MM.1S (cell line): ENCODE data around the gene DPYSL5.

Source experiments
- EZH2 ChIP-seq: fragments of 300-600 bp; sonication (generic); optimal IDR thresholded peaks from 2 replicates; pipeline ENCODE3; 2017; ENCODE audit warnings: low read depth, mild to moderate bottlenecking, antibody characterized with exemption, low read length, mixed read lengths
- EZH2phosphoT487 ChIP-seq: fragments of 300-600 bp; sonication (generic); IDR thresholded peaks from 2 replicates; pipeline ENCODE4 v1.6.1; 2018; ENCODE audit warnings: antibody characterized with exemption, low read length
- TF ChIP-seq, protein P1 (sequence below): fragments of 300-600 bp; sonication (generic); IDR thresholded peaks from 2 replicates; pipeline ENCODE4 v1.5.1; 2016; ENCODE audit warnings: antibody characterized with exemption, low read length, mixed read lengths

DNA sequence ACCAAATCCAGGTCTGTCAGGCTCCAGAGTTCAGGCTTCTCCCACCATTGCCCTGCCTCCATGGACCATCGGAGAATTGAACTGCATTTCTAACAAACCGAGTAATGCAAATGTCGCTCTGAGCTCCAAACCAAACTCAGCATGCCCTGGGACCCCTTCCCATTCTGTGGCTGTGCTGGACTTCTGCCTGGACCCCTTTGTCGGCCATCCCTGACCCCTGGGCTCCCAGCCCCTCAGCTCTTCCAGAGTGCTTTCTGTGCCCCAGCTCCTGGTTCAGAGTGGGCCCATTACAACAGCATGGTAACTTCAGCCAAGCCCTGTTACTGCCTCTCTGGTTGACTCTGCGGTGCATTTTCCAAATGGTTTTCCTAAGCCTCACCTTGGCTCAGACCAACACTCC, 67.4 kb downstream of the DPYSL5 start:
- TF ChIP-seq, protein P1, sequence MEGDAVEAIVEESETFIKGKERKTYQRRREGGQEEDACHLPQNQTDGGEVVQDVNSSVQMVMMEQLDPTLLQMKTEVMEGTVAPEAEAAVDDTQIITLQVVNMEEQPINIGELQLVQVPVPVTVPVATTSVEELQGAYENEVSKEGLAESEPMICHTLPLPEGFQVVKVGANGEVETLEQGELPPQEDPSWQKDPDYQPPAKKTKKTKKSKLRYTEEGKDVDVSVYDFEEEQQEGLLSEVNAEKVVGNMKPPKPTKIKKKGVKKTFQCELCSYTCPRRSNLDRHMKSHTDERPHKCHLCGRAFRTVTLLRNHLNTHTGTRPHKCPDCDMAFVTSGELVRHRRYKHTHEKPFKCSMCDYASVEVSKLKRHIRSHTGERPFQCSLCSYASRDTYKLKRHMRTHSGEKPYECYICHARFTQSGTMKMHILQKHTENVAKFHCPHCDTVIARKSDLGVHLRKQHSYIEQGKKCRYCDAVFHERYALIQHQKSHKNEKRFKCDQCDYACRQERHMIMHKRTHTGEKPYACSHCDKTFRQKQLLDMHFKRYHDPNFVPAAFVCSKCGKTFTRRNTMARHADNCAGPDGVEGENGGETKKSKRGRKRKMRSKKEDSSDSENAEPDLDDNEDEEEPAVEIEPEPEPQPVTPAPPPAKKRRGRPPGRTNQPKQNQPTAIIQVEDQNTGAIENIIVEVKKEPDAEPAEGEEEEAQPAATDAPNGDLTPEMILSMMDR, result no peak
- TF ChIP-seq EZH2, result no peak
- no peak for TF ChIP-seq EZH2phosphoT487
